GM19397 (cell line): ENCODE data around the gene TRPV4.

Source experiments
- ATAC-seq: cut with Tn5 transposase; IDR thresholded peaks from one replicate; pipeline ENCODE4 v1.9.1; 2021; ENCODE audit warnings: mild to moderate bottlenecking, moderate library complexity; ENCODE audit not compliant: unreplicated experiment

The TRPV4 gene

GRCh38 chr12:109766251-109766778 lies 66.9 kb downstream of the TRPV4 start:
- no peak for ATAC-seq

- ATAC-seq, result no peak
Observed at GRCh38 chr12:109765446-109765810, 67.8 kb downstream of the TRPV4 start.

- ATAC-seq, result no peak
Observed at GRCh38 chr12:109764776-109765445, 68.3 kb downstream of the TRPV4 start.

GRCh38 chr12:109764123-109764522 lies 69.1 kb downstream of the TRPV4 start:
- ATAC-seq, result no peak

GRCh38 chr12:109763201-109763841 lies 69.9 kb downstream of the TRPV4 start:
- no peak for ATAC-seq

- no peak for ATAC-seq
Observed at GRCh38 chr12:109762673-109763191, 70.5 kb downstream of the TRPV4 start.

GRCh38 chr12:109762071-109762672 lies 71.0 kb downstream of the TRPV4 start:
- ATAC-seq, result no peak

GRCh38 chr12:109760930-109761921 lies 72.0 kb downstream of the TRPV4 start:
- no peak for ATAC-seq

- ATAC-seq, result no peak
Observed at GRCh38 chr12:109760031-109760929, 72.9 kb downstream of the TRPV4 start.

GRCh38 chr12:109759595-109759994 lies 73.6 kb downstream of the TRPV4 start:
- ATAC-seq, result no peak

GRCh38 chr12:109758426-109759420 lies 74.5 kb downstream of the TRPV4 start:
- no peak for ATAC-seq

- no peak for ATAC-seq
Observed at GRCh38 chr12:109757671-109758265, 75.4 kb downstream of the TRPV4 start.

GRCh38 chr12:109756457-109756856 lies 76.7 kb downstream of the TRPV4 start:
- ATAC-seq, result no peak

GRCh38 chr12:109753959-109754358 lies 79.2 kb downstream of the TRPV4 start:
- no peak for ATAC-seq

- ATAC-seq, result no peak
Observed at GRCh38 chr12:109753054-109753401, 80.2 kb downstream of the TRPV4 start.

- no peak for ATAC-seq
Observed at GRCh38 chr12:109752117-109753053, 80.8 kb downstream of the TRPV4 start.
